Measurements from ENCODE around the gene SLC9A8. TPM values are rescaled to one million over a fixed set of nuclear protein-coding genes. Genes with fewer than 3 reads are reported as not detected.
"Not testable (repeated sequence)": the region's sequence is repeated elsewhere in the genome, so short reads cannot be mapped to it uniquely, and the experiment has no call there.

Gene SLC9A8
- 10.9 TPM for polyA plus RNA-seq (2013, experiment 1 of 4)
- 15.8 TPM for polyA plus RNA-seq (2013, experiment 2 of 4)
- 7.2 TPM for polyA plus RNA-seq (2013, experiment 3 of 4)
- 9.1 TPM for polyA plus RNA-seq (2013, experiment 4 of 4)

GRCh38 chr20:49812507-49813304, at the start of gene SLC9A8:
Gene SLC9A8, plus strand, starts transcription at chr20:49812828. Its CDS starts 95 bp downstream, at chr20:49812923.
- Histone ChIP-seq H3K27ac (ENCODE audit: insufficient read depth, low read depth, low read length, poor library complexity, severe bottlenecking) (no peak within 1 kb of the TSS), H3K27me3 (ENCODE audit: control insufficient read depth, insufficient read depth, low read length, poor library complexity, severe bottlenecking) (no peaks in the 10 kb centered on the region)
- 1% methylated on average over 61 of the region's 61 CpGs for WGBS, 2 experiments

GRCh38 chr20:49762940-49763766, 49.5 kb upstream of the SLC9A8 start:
- 76 to 77% methylated on average over 12 of the region's 12 CpGs for WGBS, 2 experiments
- H3K27ac ChIP-seq (ENCODE audit: insufficient read depth, low read depth, low read length, poor library complexity, severe bottlenecking), result no peak overlapping the region
- H3K27me3 ChIP-seq (ENCODE audit: control insufficient read depth, insufficient read depth, low read length, poor library complexity, severe bottlenecking), result no peaks in the 10 kb centered on the region
- no peak overlapping the region for H3K4me3 ChIP-seq (ENCODE audit: insufficient read depth, low read depth, low read length)
- no peaks in the 10 kb centered on the region for H3K9me3 ChIP-seq (ENCODE audit: control insufficient read depth, low read length)
- H3K36me3 ChIP-seq (ENCODE audit: control insufficient read depth, insufficient read depth, low read length), result no peaks in the 10 kb centered on the region
- peaks cover 17% of the 10 kb centered on the region for H3K4me1 ChIP-seq (ENCODE audit: control insufficient read depth, insufficient read depth, low read length)

More at GRCh38 chr20:49812507-49813304, at the start of gene SLC9A8:
- peaks cover 3% of the 10 kb centered on the region for H3K4me1 ChIP-seq (ENCODE audit: control insufficient read depth, insufficient read depth, low read length)
- no peaks in the 10 kb centered on the region for H3K36me3 ChIP-seq (ENCODE audit: control insufficient read depth, insufficient read depth, low read length)
- H3K9me3 ChIP-seq (ENCODE audit: control insufficient read depth, low read length), result no peaks in the 10 kb centered on the region
- H3K4me3 ChIP-seq (ENCODE audit: insufficient read depth, low read depth, low read length), result peak within 1 kb of the TSS; percentile 53

- no peaks in the 10 kb centered on the region for H3K36me3 ChIP-seq (ENCODE audit: control insufficient read depth, insufficient read depth, low read length)
- WGBS, 2 experiments, result 85 to 88% methylated on average over 5 of the region's 5 CpGs
- no peak overlapping the region for H3K27ac ChIP-seq (ENCODE audit: insufficient read depth, low read depth, low read length, poor library complexity, severe bottlenecking)
- H3K4me1 ChIP-seq (ENCODE audit: control insufficient read depth, insufficient read depth, low read length), result peaks cover 13% of the 10 kb centered on the region
- H3K4me3 ChIP-seq (ENCODE audit: insufficient read depth, low read depth, low read length), result no peak overlapping the region
- H3K27me3 ChIP-seq (ENCODE audit: control insufficient read depth, insufficient read depth, low read length, poor library complexity, severe bottlenecking), result no peaks in the 10 kb centered on the region
- H3K9me3 ChIP-seq (ENCODE audit: control insufficient read depth, low read length), result no peaks in the 10 kb centered on the region
These were observed 47.3 kb upstream of the SLC9A8 start for GRCh38 chr20:49765413-49765736.

GRCh38 chr20:49765846-49766541, 46.6 kb upstream of the SLC9A8 start:
- Histone ChIP-seq H3K4me3 (ENCODE audit: insufficient read depth, low read depth, low read length) (no peak overlapping the region), H3K27me3 (ENCODE audit: control insufficient read depth, insufficient read depth, low read length, poor library complexity, severe bottlenecking) (no peaks in the 10 kb centered on the region), H3K4me1 (ENCODE audit: control insufficient read depth, insufficient read depth, low read length) (peaks cover 13% of the 10 kb centered on the region), H3K36me3 (ENCODE audit: control insufficient read depth, insufficient read depth, low read length) (no peaks in the 10 kb centered on the region), H3K27ac (ENCODE audit: insufficient read depth, low read depth, low read length, poor library complexity, severe bottlenecking) (no peak overlapping the region), H3K9me3 (ENCODE audit: control insufficient read depth, low read length) (no peaks in the 10 kb centered on the region)
- 94 to 95% methylated on average over 2 of the region's 2 CpGs for WGBS, 2 experiments

- WGBS, 2 experiments, result 97% methylated on average over 4 of the region's 4 CpGs
- Histone ChIP-seq H3K36me3 (ENCODE audit: control insufficient read depth, insufficient read depth, low read length) (no peaks in the 10 kb centered on the region), H3K4me1 (ENCODE audit: control insufficient read depth, insufficient read depth, low read length) (peaks cover 13% of the 10 kb centered on the region), H3K4me3 (ENCODE audit: insufficient read depth, low read depth, low read length) (no peak overlapping the region), H3K27ac (ENCODE audit: insufficient read depth, low read depth, low read length, poor library complexity, severe bottlenecking) (no peak overlapping the region), H3K9me3 (ENCODE audit: control insufficient read depth, low read length) (no peaks in the 10 kb centered on the region), H3K27me3 (ENCODE audit: control insufficient read depth, insufficient read depth, low read length, poor library complexity, severe bottlenecking) (no peaks in the 10 kb centered on the region)
These were observed 45.6 kb upstream of the SLC9A8 start for GRCh38 chr20:49766979-49767521.

- H3K9me3 ChIP-seq (ENCODE audit: control insufficient read depth, low read length), result no peaks in the 10 kb centered on the region
- no peaks in the 10 kb centered on the region for H3K27me3 ChIP-seq (ENCODE audit: control insufficient read depth, insufficient read depth, low read length, poor library complexity, severe bottlenecking)
- H3K4me3 ChIP-seq (ENCODE audit: insufficient read depth, low read depth, low read length), result no peak overlapping the region
- H3K36me3 ChIP-seq (ENCODE audit: control insufficient read depth, insufficient read depth, low read length), result no peaks in the 10 kb centered on the region
- WGBS, 2 experiments, result 24 to 25% methylated on average over 8 of the region's 8 CpGs
- H3K27ac ChIP-seq (ENCODE audit: insufficient read depth, low read depth, low read length, poor library complexity, severe bottlenecking), result no peak overlapping the region
- H3K4me1 ChIP-seq (ENCODE audit: control insufficient read depth, insufficient read depth, low read length), result peaks cover 9% of the 10 kb centered on the region
These were observed 44.2 kb upstream of the SLC9A8 start for GRCh38 chr20:49768204-49769047.

GRCh38 chr20:49769048-49769581, 43.5 kb upstream of the SLC9A8 start:
- WGBS, 2 experiments, result 93 to 95% methylated on average over 5 of the region's 5 CpGs
- peaks cover 9% of the 10 kb centered on the region for H3K4me1 ChIP-seq (ENCODE audit: control insufficient read depth, insufficient read depth, low read length)
- H3K4me3 ChIP-seq (ENCODE audit: insufficient read depth, low read depth, low read length), result no peak overlapping the region
- no peaks in the 10 kb centered on the region for H3K36me3 ChIP-seq (ENCODE audit: control insufficient read depth, insufficient read depth, low read length)
- H3K9me3 ChIP-seq (ENCODE audit: control insufficient read depth, low read length), result no peaks in the 10 kb centered on the region
- H3K27ac ChIP-seq (ENCODE audit: insufficient read depth, low read depth, low read length, poor library complexity, severe bottlenecking), result no peak overlapping the region
- no peaks in the 10 kb centered on the region for H3K27me3 ChIP-seq (ENCODE audit: control insufficient read depth, insufficient read depth, low read length, poor library complexity, severe bottlenecking)

GRCh38 chr20:49770634-49771033, 42.0 kb upstream of the SLC9A8 start:
- H3K4me3 ChIP-seq (ENCODE audit: insufficient read depth, low read depth, low read length), result no peak overlapping the region
- no peak overlapping the region for H3K27ac ChIP-seq (ENCODE audit: insufficient read depth, low read depth, low read length, poor library complexity, severe bottlenecking)
- 80 to 91% methylated on average over 1 of the region's 1 CpG for WGBS, 2 experiments
- no peaks in the 10 kb centered on the region for H3K27me3 ChIP-seq (ENCODE audit: control insufficient read depth, insufficient read depth, low read length, poor library complexity, severe bottlenecking)
- no peaks in the 10 kb centered on the region for H3K9me3 ChIP-seq (ENCODE audit: control insufficient read depth, low read length)
- H3K4me1 ChIP-seq (ENCODE audit: control insufficient read depth, insufficient read depth, low read length), result peaks cover 11% of the 10 kb centered on the region
- no peaks in the 10 kb centered on the region for H3K36me3 ChIP-seq (ENCODE audit: control insufficient read depth, insufficient read depth, low read length)

- H3K27me3 ChIP-seq (ENCODE audit: control insufficient read depth, insufficient read depth, low read length, poor library complexity, severe bottlenecking); H3K4me3 ChIP-seq (ENCODE audit: insufficient read depth, low read depth, low read length); H3K36me3 ChIP-seq (ENCODE audit: control insufficient read depth, insufficient read depth, low read length); H3K27ac ChIP-seq (ENCODE audit: insufficient read depth, low read depth, low read length, poor library complexity, severe bottlenecking); H3K4me1 ChIP-seq (ENCODE audit: control insufficient read depth, insufficient read depth, low read length); H3K9me3 ChIP-seq (ENCODE audit: control insufficient read depth, low read length): not testable (repeated sequence)
- 94 to 95% methylated on average over 8 of the region's 8 CpGs for WGBS, 2 experiments
These were observed 38.4 kb upstream of the SLC9A8 start for GRCh38 chr20:49774213-49774612.

All from ectodermal cell (in vitro differentiated cells).